ENCODE measurements around the gene PHACTR4. TPM values are rescaled to one million over a fixed set of nuclear protein-coding genes. Genes with fewer than 3 reads are reported as not detected.
"Not testable (repeated sequence)": the region's sequence is repeated elsewhere in the genome, so short reads cannot be mapped to it uniquely, and the experiment has no call there.

Gene PHACTR4
- total and polyA plus RNA-seq, 2 of the 13 experiments (the other 11 are each of a cell fraction or from before 2014, with no cell fraction given) = 13.9 to 17.1 TPM

DNA sequence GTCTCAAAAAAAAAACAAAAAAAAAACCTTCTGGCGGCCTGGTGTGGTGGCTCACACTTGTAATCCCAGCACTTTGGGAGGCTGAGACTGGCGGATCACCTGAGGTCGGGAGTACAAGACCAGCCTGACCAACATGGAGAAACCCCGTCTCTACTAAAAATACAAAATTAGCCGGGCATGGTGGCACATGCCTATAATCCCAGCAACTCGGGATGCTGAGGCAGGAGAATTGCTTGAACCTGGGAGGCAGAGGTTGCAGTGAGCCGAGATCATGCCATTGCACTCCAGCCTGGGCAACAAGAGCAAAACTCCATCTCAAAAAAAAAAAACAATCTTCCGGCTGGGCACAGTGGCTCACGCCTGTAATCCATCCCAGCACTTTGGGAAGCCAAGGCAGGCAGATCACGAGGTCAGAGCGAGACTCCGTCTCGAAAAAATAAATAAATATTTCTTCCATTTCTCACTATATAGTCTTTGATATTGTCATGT is 144.9 kb downstream of the PHACTR4 start:
- H3K4me3 ChIP-seq (replicated peaks in 1 of 3; ENCODE audit: insufficient read depth in 1 of 3, low read depth in 2 of 3, low read length in 3 of 3); DNase-seq (ENCODE audit: low spot score); BruUV-seq (replicated peaks); ATAC-seq; H3K4me2 ChIP-seq (ENCODE audit: low read depth, low read length); H3K27me3 ChIP-seq (ENCODE audit: control insufficient read depth in 1 of 2, insufficient read depth in 2 of 2, low read length in 2 of 2); CTCF ChIA-PET (ENCODE audit: low intra/inter-chr PET ratio, low total read pairs); in situ Hi-C loops (cut with HindIII; ENCODE audit: extremely low pct_ligation_motif_present, low pct_unique_long_range_greater_than_20kb); H3K9ac ChIP-seq (ENCODE audit: insufficient read depth, low read depth, low read length); FAIRE-seq; H2AFZ ChIP-seq (ENCODE audit: low read length); H3K9me3 ChIP-seq (ENCODE audit: low read length): not testable (repeated sequence)
- Histone ChIP-seq H3K4me1 (ENCODE audit: insufficient read depth, low read length) (peaks cover 51% of the 10 kb centered on the region), H4K20me1 (ENCODE audit: insufficient read depth, low read length) (peaks cover 65% of the 10 kb centered on the region), H3K27ac (ENCODE audit: extremely low read length, insufficient read depth, low read length) (peak overlapping the region; percentile 24), H3K36me3 (replicated peaks in 1 of 2; ENCODE audit: control insufficient read depth in 1 of 2, insufficient read depth in 2 of 2, low read length in 2 of 2) (peaks cover 3 to 23% of the 10 kb centered on the region in 2 experiments), H3K79me2 (ENCODE audit: insufficient read depth, low read length) (peaks cover 17% of the 10 kb centered on the region)
- 88% methylated on average over 13 of the region's 13 CpGs for WGBS (ENCODE audit: low lambda C conversion rate)
- intact Hi-C loops (cut with micrococcal nuclease; ENCODE audit: unreplicated experiment) = loop anchor here (10.0 kb wide), 1 partner anchor 360 kb away; no protein-coding TSS in a partner anchor
- POLR2A ChIA-PET = interaction anchor here (1.2 to 1.8 kb wide), 2 partner anchors 9 to 65 kb away, joined by 3 to 8 read pairs; partner anchors contain the start of gene RCC1
- 0 out of 2 replicates have a peak, but pooled peaks have one; percentile 35 for TF ChIP-seq ZNF460 (CRISPR knock-in tag; IDR thresholded peaks at IDR 0.05; ENCODE audit: borderline replicate concordance)
- 0 out of 2 replicates have a peak, but pooled peaks have one; percentile 13 for TF ChIP-seq ZNF510 (CRISPR knock-in tag; IDR thresholded peaks at IDR 0.05; ENCODE audit: low read depth)
- TF ChIP-seq, protein P1, sequence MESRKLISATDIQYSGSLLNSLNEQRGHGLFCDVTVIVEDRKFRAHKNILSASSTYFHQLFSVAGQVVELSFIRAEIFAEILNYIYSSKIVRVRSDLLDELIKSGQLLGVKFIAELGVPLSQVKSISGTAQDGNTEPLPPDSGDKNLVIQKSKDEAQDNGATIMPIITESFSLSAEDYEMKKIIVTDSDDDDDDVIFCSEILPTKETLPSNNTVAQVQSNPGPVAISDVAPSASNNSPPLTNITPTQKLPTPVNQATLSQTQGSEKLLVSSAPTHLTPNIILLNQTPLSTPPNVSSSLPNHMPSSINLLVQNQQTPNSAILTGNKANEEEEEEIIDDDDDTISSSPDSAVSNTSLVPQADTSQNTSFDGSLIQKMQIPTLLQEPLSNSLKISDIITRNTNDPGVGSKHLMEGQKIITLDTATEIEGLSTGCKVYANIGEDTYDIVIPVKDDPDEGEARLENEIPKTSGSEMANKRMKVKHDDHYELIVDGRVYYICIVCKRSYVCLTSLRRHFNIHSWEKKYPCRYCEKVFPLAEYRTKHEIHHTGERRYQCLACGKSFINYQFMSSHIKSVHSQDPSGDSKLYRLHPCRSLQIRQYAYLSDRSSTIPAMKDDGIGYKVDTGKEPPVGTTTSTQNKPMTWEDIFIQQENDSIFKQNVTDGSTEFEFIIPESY (CRISPR knock-in tag; IDR thresholded peaks at IDR 0.05) = peak; percentile 93
- TF ChIP-seq, protein P2, sequence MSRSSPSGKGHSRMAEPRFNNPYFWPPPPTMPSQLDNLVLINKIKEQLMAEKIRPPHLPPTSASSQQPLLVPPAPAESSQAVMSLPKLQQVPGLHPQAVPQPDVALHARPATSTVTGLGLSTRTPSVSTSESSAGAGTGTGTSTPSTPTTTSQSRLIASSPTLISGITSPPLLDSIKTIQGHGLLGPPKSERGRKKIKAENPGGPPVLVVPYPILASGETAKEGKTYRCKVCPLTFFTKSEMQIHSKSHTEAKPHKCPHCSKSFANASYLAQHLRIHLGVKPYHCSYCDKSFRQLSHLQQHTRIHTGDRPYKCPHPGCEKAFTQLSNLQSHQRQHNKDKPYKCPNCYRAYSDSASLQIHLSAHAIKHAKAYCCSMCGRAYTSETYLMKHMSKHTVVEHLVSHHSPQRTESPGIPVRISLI (CRISPR knock-in tag; IDR thresholded peaks at IDR 0.05; ENCODE audit: borderline replicate concordance) = peak; percentile 47; the same call in 1 of the 2 replicates
